ENCODE measurements around the gene DSE.
"Not testable (repeated sequence)": the region's sequence is repeated elsewhere in the genome, so short reads cannot be mapped to it uniquely, and the experiment has no call there.

DNA sequence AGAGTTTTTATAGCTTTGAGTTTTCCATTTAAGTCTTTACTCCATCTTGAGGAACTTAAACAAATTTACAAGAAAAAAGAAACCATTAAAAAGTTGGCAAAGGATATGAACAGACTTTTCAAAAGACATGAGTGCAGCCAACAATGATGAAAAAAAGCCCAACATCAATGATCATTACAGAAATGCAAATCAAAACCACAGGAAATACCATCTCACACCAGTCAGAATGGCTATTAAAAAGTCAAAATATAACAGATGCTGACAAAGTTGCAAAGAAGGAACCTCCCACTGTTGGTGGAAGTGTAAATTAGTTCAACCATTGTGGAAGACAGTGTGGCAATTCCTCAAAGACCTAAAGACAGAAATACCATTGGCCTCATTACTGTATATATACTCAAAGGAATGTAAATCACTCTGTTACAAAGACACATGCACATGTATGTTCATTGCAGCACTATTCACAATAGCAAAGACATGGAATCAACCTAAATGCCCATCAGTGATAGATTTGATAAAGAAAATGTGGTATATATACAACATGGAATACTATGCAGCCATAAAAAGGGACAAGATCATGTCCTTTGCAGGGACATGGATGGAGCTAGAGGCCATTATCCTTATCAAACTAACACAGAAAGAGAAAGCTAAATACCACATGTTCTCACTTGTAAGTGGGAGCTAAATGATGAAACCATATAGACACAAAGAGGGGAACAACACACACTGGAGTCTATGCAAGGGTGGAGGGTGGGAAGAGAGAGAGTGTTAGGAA is 35.9 kb upstream of the DSE start:
- TF ChIP-seq, protein P1, sequence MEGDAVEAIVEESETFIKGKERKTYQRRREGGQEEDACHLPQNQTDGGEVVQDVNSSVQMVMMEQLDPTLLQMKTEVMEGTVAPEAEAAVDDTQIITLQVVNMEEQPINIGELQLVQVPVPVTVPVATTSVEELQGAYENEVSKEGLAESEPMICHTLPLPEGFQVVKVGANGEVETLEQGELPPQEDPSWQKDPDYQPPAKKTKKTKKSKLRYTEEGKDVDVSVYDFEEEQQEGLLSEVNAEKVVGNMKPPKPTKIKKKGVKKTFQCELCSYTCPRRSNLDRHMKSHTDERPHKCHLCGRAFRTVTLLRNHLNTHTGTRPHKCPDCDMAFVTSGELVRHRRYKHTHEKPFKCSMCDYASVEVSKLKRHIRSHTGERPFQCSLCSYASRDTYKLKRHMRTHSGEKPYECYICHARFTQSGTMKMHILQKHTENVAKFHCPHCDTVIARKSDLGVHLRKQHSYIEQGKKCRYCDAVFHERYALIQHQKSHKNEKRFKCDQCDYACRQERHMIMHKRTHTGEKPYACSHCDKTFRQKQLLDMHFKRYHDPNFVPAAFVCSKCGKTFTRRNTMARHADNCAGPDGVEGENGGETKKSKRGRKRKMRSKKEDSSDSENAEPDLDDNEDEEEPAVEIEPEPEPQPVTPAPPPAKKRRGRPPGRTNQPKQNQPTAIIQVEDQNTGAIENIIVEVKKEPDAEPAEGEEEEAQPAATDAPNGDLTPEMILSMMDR (conservative IDR thresholded peaks at IDR 0.05): not testable (repeated sequence)
- not testable (repeated sequence) for TF ChIP-seq ZFX (IDR thresholded peaks at IDR 0.05)

Data from C4-2B (cell line).